Inflammatory macrophage (primary cell): ENCODE results near the gene EMD.
"Not testable (repeated sequence)": the region's sequence is repeated elsewhere in the genome, so short reads cannot be mapped to it uniquely, and the experiment has no call there.

Source experiments
- DNase-seq, 2 donors: peaks; one replicate each; pipeline ENCODE4 v3.0.0-alpha.2; 2020 to 2022
- total RNA-seq, 18 experiments: gene quantifications; one replicate each; lab custom pipeline; 2026; ENCODE audit warnings: mixed read lengths in 6 of 18, inconsistent platforms in 2 of 18; lab: John Stamatoyannopoulos, UW

EMD gene
- total RNA-seq: 15.9 to 26.4 (median 21.2) reads per million in 18 experiments

- peak; percentile 97 for DNase-seq
Measured at GRCh38 chrX:154378799-154379568, at the start of gene EMD. Gene EMD (plus strand): TSS chrX:154379295. CDS start chrX:154379485, 190 bp downstream.

DNA sequence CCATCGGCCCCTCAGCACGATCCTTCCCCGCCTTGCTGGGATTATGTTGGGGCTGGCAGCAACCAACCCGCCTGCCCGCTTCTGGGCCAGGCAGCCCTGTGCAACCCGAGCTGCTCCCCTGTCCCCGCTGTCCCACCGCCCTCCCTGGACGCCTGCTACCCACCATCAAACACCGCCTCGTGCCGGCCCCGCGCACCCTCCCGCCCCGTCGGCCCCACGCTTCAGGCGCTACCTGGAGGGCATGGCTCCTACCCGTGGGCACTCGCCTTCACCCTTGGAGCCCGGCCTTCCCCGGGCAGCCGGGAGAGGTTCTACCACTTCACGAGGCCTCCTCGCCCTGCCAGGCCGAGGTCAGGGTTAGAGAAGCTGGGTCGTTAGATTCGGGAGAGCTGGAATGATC is 46.5 kb upstream of the EMD start:
- no peak for DNase-seq

DNA sequence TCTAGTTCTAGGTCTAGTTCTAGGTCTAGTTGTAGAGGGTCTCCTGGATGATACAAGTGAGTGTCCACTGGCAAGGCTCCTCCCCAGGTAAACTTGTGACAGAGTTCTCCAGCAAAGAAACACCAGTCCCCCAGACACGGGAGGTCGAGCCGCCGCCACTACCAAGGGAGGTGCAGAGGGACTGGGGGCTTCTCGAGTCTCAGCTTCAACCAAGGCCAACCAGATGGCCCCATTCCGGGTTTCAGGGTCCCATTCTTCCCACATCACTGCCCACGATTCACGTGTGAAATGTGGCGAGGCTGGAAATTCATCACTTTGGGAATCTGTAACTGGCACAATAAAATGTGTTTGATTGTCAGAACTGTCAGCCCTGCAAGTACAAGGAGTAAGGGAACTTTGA is 46.0 kb upstream of the EMD start:
- no peak for DNase-seq

DNA sequence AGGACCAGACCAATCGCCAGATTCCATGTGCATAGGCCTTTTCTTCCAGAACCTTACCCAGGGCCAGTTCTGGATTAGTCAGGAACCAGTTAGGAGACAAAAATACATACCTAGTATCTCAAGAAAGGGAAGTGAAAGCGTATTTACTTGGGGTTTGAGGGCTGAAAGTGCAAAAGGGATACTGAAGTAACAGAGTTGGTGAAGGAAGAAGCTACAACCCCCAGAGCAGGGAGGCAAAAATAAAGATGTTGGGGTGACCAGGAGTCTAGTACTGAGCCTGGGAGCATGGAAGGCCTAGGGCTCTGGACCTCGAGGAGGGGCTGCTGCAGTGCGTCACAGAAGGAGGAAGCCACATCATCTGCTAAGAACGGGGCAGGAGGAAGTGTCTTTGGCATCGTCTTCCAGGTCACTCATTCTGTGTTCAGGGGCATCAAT is 45.2 kb upstream of the EMD start:
- peak; percentile 18 to 25 for DNase-seq

GRCh38 chrX:154334496-154334895 is 44.6 kb upstream of the EMD start:
- DNase-seq: peak in 1 of 2 donors; percentile 40

GRCh38 chrX:154341399-154342298 is 37.4 kb upstream of the EMD start:
- not testable (repeated sequence) for DNase-seq

DNA sequence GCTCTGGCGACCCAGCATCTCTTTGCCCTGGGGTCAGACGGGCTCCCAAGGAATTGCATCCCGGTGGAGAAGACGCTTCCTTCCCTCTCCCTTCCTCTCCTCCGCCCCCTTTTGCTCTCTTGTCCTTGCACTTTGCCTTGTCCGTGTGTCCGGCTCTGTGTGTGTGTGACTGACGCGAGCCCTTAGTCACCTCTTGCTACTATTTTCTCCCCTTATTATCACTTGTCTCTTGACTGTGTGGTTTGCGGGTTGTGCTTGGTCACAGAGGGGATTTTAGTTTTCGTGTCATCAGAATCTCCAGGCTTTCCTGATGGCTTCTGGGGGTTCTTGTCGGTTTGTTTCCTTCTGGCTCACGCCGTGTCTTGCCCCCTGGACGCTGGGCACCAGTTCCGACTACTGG is 36.0 kb upstream of the EMD start:
- not testable (repeated sequence) for DNase-seq

DNA sequence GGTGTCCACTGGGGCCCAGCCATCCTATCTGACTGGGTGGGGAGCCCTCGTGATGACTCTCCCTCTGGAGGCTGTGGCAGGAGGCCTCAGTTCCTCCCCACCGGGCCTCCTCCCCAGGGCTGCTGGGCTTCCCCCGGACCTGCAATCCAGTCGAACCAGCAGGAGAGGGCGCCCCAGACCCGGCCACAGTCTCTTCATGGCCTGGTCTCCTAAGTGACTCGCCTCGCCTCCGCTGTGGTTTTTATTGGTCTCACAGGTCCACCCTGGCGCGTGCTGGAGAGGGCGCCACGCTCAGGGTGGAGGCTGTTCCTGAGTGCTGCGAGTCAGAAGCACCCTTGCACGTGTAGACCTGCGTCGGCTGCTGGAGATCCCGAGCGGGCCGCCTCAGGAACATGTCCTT is 35.5 kb upstream of the EMD start:
- not testable (repeated sequence) for DNase-seq

DNA sequence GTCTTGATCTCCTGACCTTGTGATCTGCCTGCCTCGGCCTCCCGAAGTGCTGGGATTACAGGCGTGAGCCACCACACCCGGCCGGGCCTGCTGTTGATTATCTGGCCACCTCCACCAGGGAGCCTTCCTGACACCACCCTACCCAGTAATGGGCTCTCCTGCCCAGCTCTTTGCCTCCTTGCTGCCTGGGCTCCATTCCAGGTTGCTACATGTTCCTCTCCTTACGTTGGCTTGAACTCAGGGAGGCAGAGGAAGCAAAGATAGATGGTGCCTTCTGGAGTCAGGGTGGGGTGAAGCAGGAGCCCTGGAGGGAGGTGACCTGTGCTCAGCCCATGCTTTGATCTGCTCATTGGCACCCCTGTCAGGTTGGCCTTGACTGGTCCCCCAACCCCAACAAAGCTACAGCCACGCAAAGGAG is 31.0 kb upstream of the EMD start:
- DNase-seq: no peak

- no peak for DNase-seq
Measured at GRCh38 chrX:154348646-154349358, 30.3 kb upstream of the EMD start.

DNA sequence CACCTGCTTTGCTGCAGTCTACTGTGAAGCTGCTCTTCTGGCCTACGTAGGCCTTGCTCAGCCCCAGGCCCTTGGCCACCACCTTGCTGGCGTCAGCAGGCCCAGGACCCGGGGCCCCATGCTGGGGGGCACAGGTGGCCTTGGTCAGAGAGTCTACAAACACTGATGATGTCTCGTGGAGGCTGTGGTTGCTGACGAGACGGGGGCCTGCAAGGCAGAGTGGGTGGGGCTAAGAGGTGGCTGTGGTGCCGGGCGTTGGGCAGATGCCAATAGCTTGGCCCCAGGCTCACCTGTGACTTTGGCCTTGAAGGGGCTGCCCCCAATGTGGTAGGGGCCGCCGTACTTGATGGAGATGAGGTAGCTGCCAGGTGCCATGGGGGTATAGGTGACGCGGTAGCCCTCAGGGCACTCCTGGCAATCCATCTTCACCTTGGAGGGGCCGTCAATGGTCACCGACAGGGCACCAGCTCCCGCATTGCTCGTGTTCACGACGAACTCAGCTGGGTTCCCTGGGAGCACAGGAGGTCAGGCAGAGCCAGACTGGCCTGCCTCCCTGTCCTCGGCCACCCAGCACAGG is 29.6 kb upstream of the EMD start:
- DNase-seq: no peak

DNA sequence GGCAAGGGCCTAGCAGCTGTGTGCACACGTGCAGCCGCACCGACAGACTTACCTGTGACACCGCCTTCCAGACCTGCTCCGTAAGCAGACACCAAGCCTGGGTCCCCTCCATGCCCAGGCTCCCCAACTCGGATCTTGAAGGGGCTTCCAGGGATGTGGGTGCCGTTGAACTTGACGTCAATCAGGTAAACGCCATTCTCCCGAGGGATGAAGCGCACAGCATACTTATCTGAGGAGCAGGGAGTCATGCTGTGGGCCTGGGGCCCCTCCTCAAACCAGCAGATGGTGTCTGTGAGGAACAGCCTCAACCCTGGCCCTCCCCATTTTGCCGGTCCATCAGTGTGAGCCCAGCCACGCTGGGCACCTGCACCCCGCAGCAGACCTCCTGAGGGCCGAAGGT is 29.1 kb upstream of the EMD start:
- no peak for DNase-seq

- no peak for DNase-seq
Measured at GRCh38 chrX:154350429-154351182, 28.5 kb upstream of the EMD start.

GRCh38 chrX:154351183-154352011 is 27.7 kb upstream of the EMD start:
- no peak for DNase-seq

DNA sequence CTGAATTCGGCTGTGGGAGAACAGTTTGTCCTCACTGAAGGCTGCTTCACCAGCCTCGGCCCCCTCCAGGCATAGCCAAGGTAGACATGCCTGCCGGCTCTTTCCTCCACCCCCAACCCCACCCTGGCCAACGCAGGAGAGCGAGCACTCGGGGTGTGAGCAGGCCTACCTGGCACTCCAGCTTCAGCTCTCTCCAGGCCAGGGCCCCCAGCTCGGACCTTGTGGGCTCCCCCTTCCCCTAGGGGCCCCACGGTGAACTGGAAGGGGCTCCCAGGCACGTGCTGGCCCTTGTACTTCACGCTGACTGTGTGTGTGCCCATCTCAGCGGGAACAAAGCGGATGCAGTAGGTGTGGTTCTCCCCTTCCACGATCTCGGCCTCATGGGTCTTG is 27.1 kb upstream of the EMD start:
- no peak for DNase-seq

DNA sequence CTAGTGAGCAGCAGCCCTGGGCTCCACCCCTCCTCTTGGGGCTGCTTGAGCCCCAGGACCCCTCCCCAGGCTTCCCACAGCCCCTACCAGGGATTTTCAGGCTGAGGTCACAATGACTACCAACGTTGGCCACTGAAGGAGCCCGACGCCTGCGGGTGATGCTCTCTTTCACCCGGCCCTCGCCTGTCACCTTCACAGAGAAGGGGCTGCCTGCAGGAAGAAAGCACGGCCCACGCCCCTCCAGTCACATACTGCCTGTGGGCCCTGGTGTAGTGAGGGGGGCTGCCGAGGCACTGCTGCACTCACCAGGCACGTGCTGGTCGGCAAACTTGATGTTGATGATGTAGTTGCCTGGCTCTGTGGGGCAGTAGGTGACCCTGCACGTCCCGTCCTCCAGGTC is 26.6 kb upstream of the EMD start:
- no peak for DNase-seq

GRCh38 chrX:154353172-154353843 is 25.8 kb upstream of the EMD start:
- DNase-seq: no peak

DNA sequence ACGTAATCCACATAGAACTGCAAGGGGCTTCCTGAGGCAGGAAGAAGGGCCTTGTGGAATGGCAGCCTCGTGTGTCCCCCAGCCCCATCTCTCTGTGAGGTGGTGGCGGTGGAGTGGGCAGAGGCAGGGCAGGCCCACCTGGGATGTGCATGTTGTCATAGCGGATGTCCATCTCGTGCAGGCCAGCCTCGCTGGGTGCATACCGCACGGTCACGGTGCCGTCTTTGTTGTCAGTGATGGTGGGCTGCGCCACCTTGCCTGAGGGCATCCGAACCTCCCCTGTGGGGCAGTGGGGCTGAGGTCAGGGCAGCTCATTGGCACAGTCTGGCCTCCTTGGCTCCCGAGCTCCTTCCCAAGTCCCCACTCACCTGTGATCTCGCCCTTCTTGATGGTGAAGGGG is 25.1 kb upstream of the EMD start:
- no peak for DNase-seq

DNA sequence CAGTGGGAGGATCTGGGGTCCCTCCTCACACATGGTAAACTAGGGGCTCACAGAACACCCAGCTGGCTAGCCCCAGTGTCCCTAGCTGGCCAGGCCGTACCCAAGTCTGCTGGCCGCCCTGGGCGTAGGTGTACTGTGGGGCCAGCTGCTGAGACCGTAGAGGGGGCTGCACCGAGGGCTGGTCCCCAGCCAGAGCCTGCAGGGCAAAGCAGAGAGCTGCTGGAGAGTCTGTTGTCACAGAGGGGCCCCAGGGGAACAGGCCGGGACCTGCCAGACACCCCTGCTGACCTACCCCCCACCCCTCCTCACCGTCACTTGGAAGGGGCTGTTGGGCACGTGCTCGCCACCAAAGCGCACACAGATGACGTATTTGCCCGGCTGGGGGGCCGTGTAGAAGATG is 24.6 kb upstream of the EMD start:
- no peak for DNase-seq

DNA sequence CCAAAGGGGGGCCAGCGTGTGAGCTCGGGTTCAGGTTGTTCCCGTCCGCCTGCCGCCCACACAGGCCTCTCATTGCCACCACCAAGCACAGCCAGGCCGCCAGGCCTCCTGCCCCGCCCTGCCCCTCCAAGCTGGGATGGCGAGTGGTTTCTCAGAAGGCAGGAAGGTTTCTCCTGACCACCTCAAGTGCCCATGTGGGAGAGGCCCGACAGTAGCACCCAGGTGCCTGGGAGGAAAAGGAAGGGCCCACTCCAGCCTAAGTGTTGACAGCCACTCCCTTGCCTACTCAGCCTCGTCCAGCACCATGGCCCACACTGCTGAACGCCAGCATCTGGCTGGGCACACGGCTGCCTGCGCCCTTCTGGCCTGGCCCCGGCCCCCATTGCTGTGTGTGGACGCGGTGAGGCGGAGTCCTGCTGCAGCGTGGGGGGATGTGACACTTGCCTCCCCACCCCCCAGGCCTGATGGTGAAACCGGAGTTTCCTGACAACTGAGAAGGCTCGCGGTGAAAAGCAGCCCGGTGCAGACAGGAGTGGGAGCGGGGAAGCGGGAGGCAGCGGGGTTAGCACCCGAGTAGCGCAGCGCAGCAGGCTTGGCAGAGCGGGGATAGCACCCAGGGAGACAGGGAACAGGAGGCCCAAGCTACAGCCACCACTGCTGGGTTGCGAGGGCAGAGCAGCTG is 23.9 kb upstream of the EMD start:
- DNase-seq: no peak
